AG09309 (cell line): Measurements from ENCODE around the gene NLRP13.

Experiments used
- DNase-seq: peaks from one replicate; pipeline ENCODE4 v3.0.0-alpha.2; 2010; ENCODE audit warnings: low read depth
- H3K4me3 ChIP-seq: 2 replicates; pipeline ENCODE4 v1.5.1; 2011; ENCODE audit warnings: mild to moderate bottlenecking, low read depth, low read length, moderate library complexity; ENCODE audit not compliant: control insufficient read depth
- CTCF ChIP-seq: IDR thresholded peaks from 2 replicates; pipeline ENCODE4 v1.5.1; 2011; ENCODE audit warnings: mild to moderate bottlenecking, low read depth, low read length, inconsistent platforms; ENCODE audit not compliant: insufficient read depth, control insufficient read depth; ENCODE audit errors: missing control alignments

NLRP13 gene

GRCh38 chr19:55931936-55932386, at the start of gene NLRP13:
Gene NLRP13, minus strand, starts transcription at chr19:55932336. Its CDS starts 25 bp downstream, at chr19:55932311.
- DNase-seq: no peak
- no peak for TF ChIP-seq CTCF
- H3K4me3 ChIP-seq: no peak within 1 kb of the TSS

- H3K4me3 ChIP-seq: no peak overlapping the region
- no peak for DNase-seq
- TF ChIP-seq CTCF: no peak
These were observed 48.3 kb upstream of the NLRP13 start for GRCh38 chr19:55980415-55980814.

- DNase-seq: no peak
- no peak overlapping the region for H3K4me3 ChIP-seq
- TF ChIP-seq CTCF: no peak
These were observed 41.8 kb upstream of the NLRP13 start for GRCh38 chr19:55973982-55974381.

- DNase-seq: no peak
- TF ChIP-seq CTCF: no peak
- H3K4me3 ChIP-seq: no peak overlapping the region
These were observed 30.1 kb upstream of the NLRP13 start for GRCh38 chr19:55962186-55962585.

- DNase-seq: no peak
- TF ChIP-seq CTCF: no peak
- H3K4me3 ChIP-seq: no peak overlapping the region
These were observed 28.0 kb upstream of the NLRP13 start for GRCh38 chr19:55959996-55960675.

GRCh38 chr19:55958356-55958755, 26.2 kb upstream of the NLRP13 start:
- no peak overlapping the region for H3K4me3 ChIP-seq
- no peak for TF ChIP-seq CTCF
- no peak for DNase-seq
